Common myeloid progenitor, CD34-positive (primary cell): ENCODE measurements around the gene GBP6.
"Not testable (repeated sequence)": the region's sequence is repeated elsewhere in the genome, so short reads cannot be mapped to it uniquely, and the experiment has no call there.

ENCODE experiments used
- CTCF ChIA-PET: fragments of 350-600 bp; sonication (Branson Sonifier 250); formaldehyde crosslinking; loops from one replicate; lab custom pipeline; 2021; ENCODE audit warnings: antibody characterized with exemption; lab: Charles Lee
- POLR2A ChIA-PET: fragments of 350-600 bp; sonication (Branson Sonifier 250); formaldehyde crosslinking; loops from one replicate; lab custom pipeline; 2021; ENCODE audit warnings: antibody characterized with exemption; lab: Charles Lee
- DNase-seq, 3 donors: peaks; one replicate each; pipeline versions ENCODE4 v3.0.0 to v3.0.0-alpha.2; 2013
- H3K27ac ChIP-seq, 2 experiments: 1 replicate in 1 of 2; 2 replicates in 1 of 2; pipeline ENCODE4 v1.7.0; 2013; ENCODE audit warnings: inconsistent platforms in 2 of 2, low read length in 2 of 2, mild to moderate bottlenecking in 2 of 2, low read depth in 1 of 2, moderate library complexity in 1 of 2; ENCODE audit not compliant: severe bottlenecking in 2 of 2, insufficient read depth in 1 of 2, poor library complexity in 1 of 2
- H3K27me3 ChIP-seq, 5 experiments: replicated peaks in 2 of 5; 1 replicate in 3 of 5; 2 replicates in 2 of 5; pipeline versions ENCODE4 v1.6.1 to v1.7.0; 2013; ENCODE audit warnings: low read length in 4 of 5, mild to moderate bottlenecking in 2 of 5, moderate library complexity in 2 of 5, inconsistent platforms in 1 of 5; ENCODE audit not compliant: insufficient read depth in 5 of 5, control insufficient read depth in 4 of 5
- H3K36me3 ChIP-seq, 4 experiments: 1 replicate in 2 of 4; 2 replicates in 2 of 4; pipeline versions ENCODE4 v1.6.1 to v1.7.0; 2013; ENCODE audit warnings: low read length in 3 of 4, control low read depth in 1 of 4, mild to moderate bottlenecking in 1 of 4; ENCODE audit not compliant: control insufficient read depth in 4 of 4, insufficient read depth in 4 of 4
- H3K4me1 ChIP-seq, 4 experiments: 1 replicate in 3 of 4; 2 replicates in 1 of 4; pipeline versions ENCODE4 v1.6.1 to v1.7.1; 2013; ENCODE audit warnings: low read length in 3 of 4, mild to moderate bottlenecking in 3 of 4, control low read depth in 1 of 4, inconsistent platforms in 1 of 4, moderate library complexity in 1 of 4; ENCODE audit not compliant: control insufficient read depth in 4 of 4, insufficient read depth in 4 of 4; ENCODE audit errors: control extremely low read depth in 1 of 4
- H3K4me3 ChIP-seq, 7 experiments: 1 replicate in 4 of 7; 2 replicates in 3 of 7; pipeline versions ENCODE4 v1.5.1 to v1.7.0; 2013; ENCODE audit warnings: mild to moderate bottlenecking in 7 of 7, low read length in 6 of 7, moderate library complexity in 6 of 7, inconsistent platforms in 2 of 7, low read depth in 2 of 7, control low read depth in 1 of 7; ENCODE audit not compliant: insufficient read depth in 4 of 7, control insufficient read depth in 1 of 7; ENCODE audit errors: extremely low read depth in 1 of 7
- H3K9me3 ChIP-seq, 5 experiments: 1 replicate in 4 of 5; 2 replicates in 1 of 5; pipeline versions ENCODE4 v1.6.1 to v1.7.1; 2013; ENCODE audit warnings: low read length in 4 of 5, mild to moderate bottlenecking in 2 of 5, inconsistent platforms in 1 of 5, low read depth in 1 of 5, moderate library complexity in 1 of 5; ENCODE audit not compliant: control insufficient read depth in 4 of 5, insufficient read depth in 2 of 5; ENCODE audit errors: control extremely low read depth in 1 of 5
- WGBS: methylation state at CpG from one replicate; pipeline ENCODE4 v1.1.5; 2013; ENCODE audit not compliant: insufficient coverage; 5-methylcytosine and 5-hydroxymethylcytosine counted together

Gene GBP6

GRCh38 chr1:89364954-89365550, 1.2 kb downstream of the GBP6 start:
- CTCF ChIA-PET = interaction anchor here (1.1 to 2.0 kb wide), 4 partner anchors 8 to 361 kb away, joined by 3 to 5 read pairs (median 3); no protein-coding TSS in a partner anchor
- POLR2A ChIA-PET = no interaction called here

GRCh38 chr1:89367221-89367620, 3.4 kb downstream of the GBP6 start:
- Histone ChIP-seq H3K4me1 (peaks cover 0 to 10% (median 2%) of the 10 kb centered on the region in 4 experiments), H3K27me3 (no peaks in the 10 kb centered on the region), H3K9me3 (no peaks in the 10 kb centered on the region), H3K36me3 (no peaks in the 10 kb centered on the region), H3K27ac (no peak overlapping the region), H3K4me3 (no peak overlapping the region)
- ChIA-PET CTCF (interaction anchor here (1.3 to 2.3 kb wide), 3 partner anchors 9 to 12 kb away, joined by 3 to 5 read pairs (median 4); no protein-coding TSS in a partner anchor), POLR2A (no interaction called here)
- DNase-seq = no peak
- no CpG with 5 or more reads among the region's 1 CpG for WGBS

More at GRCh38 chr1:89364954-89365550, 1.2 kb downstream of the GBP6 start:
- no peak overlapping the region for H3K27ac ChIP-seq
- peaks cover 0 to 10% (median 2%) of the 10 kb centered on the region in 4 experiments for H3K4me1 ChIP-seq
- H3K9me3 ChIP-seq = no peaks in the 10 kb centered on the region
- no peaks in the 10 kb centered on the region for H3K27me3 ChIP-seq
- no peak for DNase-seq
- H3K36me3 ChIP-seq = no peaks in the 10 kb centered on the region
- no CpG with 5 or more reads among the region's 9 CpGs for whole genome bisulfite sequencing
- no peak overlapping the region for H3K4me3 ChIP-seq

- no peaks in the 10 kb centered on the region for H3K9me3 ChIP-seq
- H3K27ac ChIP-seq = no peak overlapping the region
- H3K4me1 ChIP-seq = no peaks in the 10 kb centered on the region
- 97% methylated on average over 5 of the region's 8 CpGs for WGBS
- ChIA-PET POLR2A (no interaction called here), CTCF (interaction anchor here (1.2 kb wide), 1 partner anchor 15 kb away, joined by 4 read pairs; no protein-coding TSS in a partner anchor)
- H3K36me3 ChIP-seq = no peaks in the 10 kb centered on the region
- DNase-seq = no peak
- no peaks in the 10 kb centered on the region for H3K27me3 ChIP-seq
- no peak overlapping the region for H3K4me3 ChIP-seq
Measured at GRCh38 chr1:89369331-89369730, 5.5 kb downstream of the GBP6 start.

GRCh38 chr1:89373810-89374209, 10.0 kb downstream of the GBP6 start:
- POLR2A ChIA-PET, DNase-seq, H3K4me1 ChIP-seq, H3K9me3 ChIP-seq, H3K27me3 ChIP-seq, H3K27ac ChIP-seq, H3K36me3 ChIP-seq, H3K4me3 ChIP-seq, CTCF ChIA-PET: not testable (repeated sequence)
- no CpG with 5 or more reads among the region's 4 CpGs for WGBS

- no peaks in the 10 kb centered on the region for H3K27me3 ChIP-seq
- ChIA-PET CTCF (interaction anchor here (1.2 kb wide), 1 partner anchor 20 kb away, joined by 3 read pairs; no protein-coding TSS in a partner anchor), POLR2A (no interaction called here)
- H3K9me3 ChIP-seq = no peaks in the 10 kb centered on the region
- peaks cover 0 to 2% (median 0%) of the 10 kb centered on the region in 4 experiments for H3K4me1 ChIP-seq
- H3K36me3 ChIP-seq = no peaks in the 10 kb centered on the region
- no peak overlapping the region for H3K4me3 ChIP-seq
- DNase-seq = no peak
- H3K27ac ChIP-seq = no peak overlapping the region
Measured at GRCh38 chr1:89378001-89378400, 14.1 kb downstream of the GBP6 start.

GRCh38 chr1:89381618-89382017, 17.8 kb downstream of the GBP6 start:
- Histone ChIP-seq H3K36me3 (no peaks in the 10 kb centered on the region), H3K4me3 (no peak overlapping the region), H3K27ac (no peak overlapping the region), H3K27me3 (no peaks in the 10 kb centered on the region), H3K9me3 (no peaks in the 10 kb centered on the region), H3K4me1 (peaks cover 0 to 2% (median 0%) of the 10 kb centered on the region in 4 experiments)
- no peak for DNase-seq
- WGBS = 94% methylated on average over 6 of the region's 6 CpGs
- ChIA-PET POLR2A (no interaction called here), CTCF (no interaction called here)

- POLR2A ChIA-PET = no interaction called here
- Histone ChIP-seq H3K4me3 (no peak overlapping the region), H3K36me3 (no peaks in the 10 kb centered on the region), H3K27me3 (no peaks in the 10 kb centered on the region), H3K4me1 (peaks cover 0 to 2% (median 0%) of the 10 kb centered on the region in 4 experiments), H3K9me3 (no peaks in the 10 kb centered on the region), H3K27ac (no peak overlapping the region)
- peak in 2 of 3 donors; percentile 25 to 30 for DNase-seq
- CTCF ChIA-PET = no interaction called here
Measured at GRCh38 chr1:89382479-89382878, 18.6 kb downstream of the GBP6 start.
